GM15510 (cell line): Measurements from ENCODE around the gene BTBD3.

Source experiments
- POLR2A ChIP-seq: IDR thresholded peaks from 3 replicates; pipeline ENCODE4 v1.6.1; 2011; ENCODE audit warnings: borderline replicate concordance; ENCODE audit not compliant: insufficient read length; ENCODE audit errors: extremely low read depth

BTBD3 gene

DNA sequence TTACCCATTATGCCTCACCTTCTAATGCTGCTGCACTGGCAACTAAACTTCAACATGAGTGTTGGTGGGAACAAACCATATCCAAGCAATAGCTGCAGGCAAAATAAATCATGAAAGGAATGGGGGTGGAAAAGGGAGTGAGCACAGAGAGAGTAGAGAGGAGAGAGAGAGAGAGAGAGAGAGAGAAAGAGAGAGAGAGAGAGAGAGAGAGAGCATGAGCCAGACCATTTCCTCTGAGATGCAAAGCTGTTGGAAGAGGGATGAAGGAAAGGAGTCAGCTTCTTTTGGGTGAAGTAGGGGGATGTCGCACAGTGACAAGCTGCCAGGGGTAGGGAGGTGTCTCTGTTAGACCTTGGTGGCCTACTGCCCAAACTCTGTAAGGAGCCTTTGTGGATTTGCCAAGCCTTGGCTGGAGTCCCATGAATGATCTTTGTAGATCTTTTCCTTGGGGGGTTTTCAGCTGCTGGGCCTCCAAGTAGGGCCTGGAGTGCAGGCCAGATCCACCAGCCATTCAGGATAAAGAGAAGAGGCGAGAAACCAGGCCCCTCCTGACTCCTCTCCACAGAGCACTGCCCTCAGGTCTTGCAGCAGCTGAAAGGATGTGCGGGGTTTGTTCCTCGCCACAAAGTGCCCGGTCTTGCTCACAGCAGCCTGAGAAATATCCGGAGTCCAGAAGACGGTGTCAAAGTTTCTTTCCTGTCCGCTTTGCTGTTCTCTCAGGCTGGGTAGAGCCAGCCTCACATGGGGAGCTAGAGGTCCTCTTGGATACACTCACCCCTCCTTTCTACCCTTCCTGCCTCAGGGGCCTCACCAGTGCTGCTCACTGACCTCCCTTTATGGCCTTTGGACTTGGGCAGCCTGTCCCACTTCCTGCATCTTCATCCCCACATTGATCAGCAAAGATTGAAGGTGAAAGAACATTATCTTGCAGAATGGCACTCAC is 17.8 kb downstream of the BTBD3 start:
- no peak for TF ChIP-seq POLR2A

DNA sequence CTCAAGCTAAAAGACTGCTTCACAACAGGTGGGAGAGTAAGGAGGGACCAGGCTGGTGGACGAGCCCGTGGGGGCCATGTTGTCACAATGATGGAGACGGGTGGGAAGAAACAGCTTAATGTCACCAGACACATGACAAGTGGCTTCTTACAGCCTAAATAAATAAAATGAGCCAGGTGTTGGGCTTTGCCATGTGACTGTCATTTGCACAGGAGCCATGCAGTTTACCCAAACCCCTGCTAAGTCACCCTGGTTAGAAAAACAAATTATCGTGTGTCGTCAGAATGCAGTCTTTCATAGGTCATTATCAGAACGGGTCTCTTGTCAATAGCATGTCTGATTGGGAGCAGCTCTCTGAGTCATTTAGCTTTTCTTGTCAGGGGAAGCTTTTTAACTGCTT is 18.5 kb downstream of the BTBD3 start:
- no peak for TF ChIP-seq POLR2A

DNA sequence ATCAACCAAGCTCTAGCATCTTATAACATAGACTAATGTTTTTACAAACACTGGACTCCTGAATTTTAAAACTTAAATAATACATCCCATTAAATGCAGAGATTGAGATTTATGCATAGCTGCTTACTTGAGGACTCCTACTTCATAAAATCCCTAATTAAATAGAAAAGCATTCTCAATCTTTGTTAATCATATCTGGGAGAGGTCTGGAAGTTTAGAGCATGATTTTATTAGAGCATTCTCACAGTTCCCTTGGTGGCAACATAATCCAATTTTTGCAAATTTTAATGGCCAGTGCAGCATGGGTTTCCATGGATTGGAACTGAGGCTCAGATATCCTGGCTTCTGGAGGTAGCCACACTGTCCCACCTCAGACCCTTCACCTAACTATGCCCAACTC is 19.5 kb downstream of the BTBD3 start:
- TF ChIP-seq POLR2A, result no peak

DNA sequence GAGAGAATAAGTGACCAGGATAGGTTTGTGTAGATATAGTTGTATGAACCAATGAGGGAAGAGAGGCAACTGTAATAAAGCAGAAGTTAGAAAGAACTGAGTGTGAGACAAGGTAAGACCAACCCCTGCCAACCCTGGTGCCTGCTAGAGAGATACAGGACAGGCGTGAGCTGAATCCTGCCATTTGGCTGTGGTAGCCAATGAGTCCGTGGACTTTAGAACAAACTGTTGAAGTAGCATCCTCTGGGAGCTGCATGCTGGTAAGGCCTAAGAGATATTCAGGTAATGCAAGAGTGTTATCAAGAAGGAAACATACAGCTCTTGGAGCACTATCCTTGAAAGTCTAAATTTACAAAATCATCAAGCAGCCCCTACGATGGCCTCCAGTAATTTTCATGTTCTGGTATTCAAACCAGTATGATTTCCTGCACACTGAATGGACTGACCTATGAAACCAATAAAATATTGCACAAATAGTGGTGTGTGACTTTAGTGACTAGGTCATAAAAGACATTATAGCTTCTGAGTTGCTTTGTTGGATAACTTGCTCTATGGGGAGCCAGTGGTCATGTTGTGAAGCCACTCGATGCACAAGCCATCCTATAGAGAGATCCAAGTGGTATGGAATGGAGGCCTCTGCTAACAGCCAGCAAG is 24.0 kb downstream of the BTBD3 start:
- no peak for TF ChIP-seq POLR2A

DNA sequence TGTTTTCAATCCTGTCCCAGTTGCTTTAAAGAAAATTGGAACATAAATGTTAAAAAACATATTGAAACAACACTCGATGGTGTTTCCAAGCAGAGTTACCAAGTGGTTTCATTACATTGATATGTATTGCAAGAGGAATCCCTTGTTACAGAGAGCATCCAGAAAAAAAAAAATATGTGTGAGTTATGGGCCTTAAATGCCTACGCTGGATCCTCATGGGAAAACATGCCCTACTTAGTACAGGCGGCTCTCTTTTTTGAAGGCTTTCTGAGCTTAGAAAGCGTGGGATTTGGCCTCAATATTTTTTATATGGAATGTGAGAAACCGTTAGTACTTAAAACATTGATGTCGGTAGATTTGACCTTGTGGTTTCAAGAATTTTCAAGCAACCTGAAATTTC is 26.1 kb downstream of the BTBD3 start:
- TF ChIP-seq POLR2A, result no peak

DNA sequence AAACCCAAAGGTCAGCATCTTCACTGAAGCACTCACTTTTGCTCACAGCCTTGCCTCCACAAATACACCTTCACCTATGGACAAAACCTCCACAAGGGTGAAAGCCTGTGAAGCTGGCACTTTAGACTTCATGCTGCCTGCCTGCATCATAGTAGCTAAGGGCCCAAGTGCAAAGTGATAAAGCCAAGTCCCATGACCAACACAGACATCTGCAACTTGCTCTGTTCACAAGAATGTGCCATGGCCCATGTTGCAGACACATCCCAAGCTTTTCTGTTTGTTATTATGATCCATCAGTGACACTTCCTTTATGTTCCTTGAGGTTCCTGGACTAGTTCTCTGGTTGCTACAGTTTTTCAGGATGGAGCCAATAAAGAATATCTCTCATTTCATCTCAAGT is 31.1 kb downstream of the BTBD3 start:
- TF ChIP-seq POLR2A, result no peak

DNA sequence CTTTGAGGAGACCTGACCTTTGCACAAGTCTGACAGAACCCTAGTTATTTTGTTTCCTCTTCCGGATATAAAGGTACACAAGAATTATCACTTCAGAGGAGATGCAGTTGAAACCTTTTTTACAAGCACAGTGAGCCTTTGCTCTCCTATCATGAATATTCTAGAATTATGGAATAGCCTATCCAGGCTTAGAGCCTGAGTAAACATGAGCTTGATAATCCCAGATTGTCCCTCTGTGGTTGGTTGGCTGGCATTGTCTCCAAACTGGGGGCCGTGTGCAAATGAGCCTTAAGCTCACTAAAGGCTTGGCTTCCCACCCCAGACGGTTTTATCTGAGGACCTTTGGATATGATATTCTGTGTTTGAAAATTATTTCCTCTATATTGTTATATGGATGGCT is 32.0 kb downstream of the BTBD3 start:
- no peak for TF ChIP-seq POLR2A

DNA sequence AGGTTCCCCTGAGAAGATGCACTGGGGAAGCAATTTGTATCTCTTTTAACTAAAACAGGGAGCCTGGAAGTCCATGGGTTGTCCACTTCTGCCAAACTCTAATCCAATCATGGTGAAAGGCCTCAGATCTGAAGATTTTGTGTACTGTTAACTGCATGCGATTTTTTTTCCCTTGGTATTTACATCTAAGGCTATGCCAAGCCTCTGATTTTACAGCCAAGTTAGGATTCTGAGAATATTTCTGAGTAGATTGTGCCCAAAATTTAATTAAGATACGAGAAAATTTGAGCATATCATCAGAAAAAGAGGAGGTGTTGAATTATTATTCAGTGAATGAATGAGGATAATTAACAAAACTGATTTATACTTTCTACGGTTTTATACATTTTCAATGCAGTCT is 34.0 kb downstream of the BTBD3 start:
- TF ChIP-seq POLR2A, result no peak

DNA sequence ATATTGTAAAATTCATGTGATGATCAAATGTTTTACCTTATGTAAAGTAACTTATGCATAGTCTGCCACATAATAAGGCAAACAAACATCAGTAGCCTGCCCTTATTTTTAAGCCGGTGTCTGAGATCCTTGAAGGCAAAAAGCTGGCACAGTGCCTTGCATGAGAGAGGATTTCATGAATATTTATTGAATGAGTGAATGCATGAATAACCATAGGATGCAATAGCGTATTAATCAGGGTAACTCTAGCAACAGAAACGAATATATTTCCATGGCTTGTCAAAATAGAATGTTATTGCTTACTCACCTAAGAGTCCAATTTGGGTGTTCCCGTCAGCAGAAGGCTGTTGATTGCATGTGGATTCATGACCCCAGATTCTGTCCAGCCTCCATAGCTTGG is 34.9 kb downstream of the BTBD3 start:
- TF ChIP-seq POLR2A, result no peak

DNA sequence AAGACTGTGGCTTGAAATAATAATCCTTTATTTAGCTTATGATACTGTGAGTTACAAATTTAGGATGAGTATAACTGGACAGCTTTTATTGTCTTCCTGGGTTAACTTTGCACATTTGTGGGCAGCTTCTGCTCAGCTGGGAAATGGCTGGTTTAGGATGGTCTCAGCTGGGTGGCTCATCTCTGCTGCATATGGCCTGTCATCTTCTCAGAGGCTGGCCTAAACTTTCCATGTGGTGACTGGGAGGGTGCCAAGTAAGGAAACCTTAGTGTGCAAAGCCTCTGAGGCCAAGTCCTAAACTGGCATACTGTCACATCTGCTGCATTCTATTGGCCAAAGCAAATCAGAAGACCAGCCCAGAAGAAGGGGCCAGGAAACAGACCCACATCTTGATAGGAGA is 40.2 kb downstream of the BTBD3 start:
- TF ChIP-seq POLR2A, result no peak

DNA sequence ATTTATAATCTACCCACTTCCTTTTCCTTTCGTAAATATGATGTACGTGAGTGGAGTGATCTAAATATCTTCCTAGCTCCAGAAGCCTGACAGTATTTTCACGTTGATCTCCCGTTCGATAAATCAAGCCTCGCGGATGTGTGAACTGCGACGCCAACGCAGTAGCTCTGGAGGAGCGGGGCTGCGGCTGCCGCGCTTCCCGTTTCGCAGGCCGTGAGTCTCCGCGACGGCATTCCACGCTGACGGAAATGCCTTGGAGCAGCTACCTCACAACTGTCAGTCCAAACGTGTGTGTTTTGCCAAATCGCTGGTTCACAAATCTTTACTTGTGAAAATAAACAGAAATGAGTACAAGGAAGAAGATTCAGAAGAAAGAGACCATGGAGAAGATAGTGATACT is 41.2 kb downstream of the BTBD3 start:
- TF ChIP-seq POLR2A, result no peak

DNA sequence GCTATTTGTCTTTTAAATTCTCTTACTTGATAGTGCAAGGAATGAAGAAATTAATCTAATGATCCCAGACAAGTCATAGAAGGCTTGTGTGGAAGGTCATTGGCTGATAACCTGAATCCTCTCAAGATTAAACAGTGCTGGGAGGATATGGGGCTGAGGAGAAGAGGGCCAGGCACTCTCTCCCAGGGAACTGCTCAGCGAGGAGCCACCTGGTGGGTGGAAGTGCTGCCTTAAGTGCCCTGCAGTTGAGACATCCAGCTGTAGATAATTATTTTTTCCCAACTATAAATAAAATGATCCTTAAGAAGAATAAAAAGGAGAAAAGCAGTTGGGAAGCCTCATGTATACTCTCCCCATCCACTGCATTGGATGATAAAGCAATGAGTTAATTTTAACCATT is 47.9 kb downstream of the BTBD3 start:
- no peak for TF ChIP-seq POLR2A

DNA sequence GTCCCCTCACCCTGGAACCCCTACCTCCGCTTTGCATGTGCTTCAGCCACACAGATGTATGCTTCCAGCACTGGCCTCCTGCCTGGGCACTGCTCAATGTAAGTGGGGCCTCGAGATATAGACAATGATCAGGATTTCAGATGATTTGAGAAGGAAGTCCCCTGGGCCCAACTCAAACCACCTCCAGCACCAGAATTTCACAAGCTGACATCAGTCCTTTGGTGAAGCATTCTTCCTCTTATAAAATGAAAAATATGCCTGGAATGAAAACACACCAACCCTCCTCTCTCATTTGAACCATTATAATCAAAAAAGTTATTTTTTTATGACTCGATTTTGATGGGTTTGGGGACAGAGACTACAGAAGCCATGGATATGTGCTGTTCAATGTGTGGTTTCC is 48.5 kb downstream of the BTBD3 start:
- no peak for TF ChIP-seq POLR2A

DNA sequence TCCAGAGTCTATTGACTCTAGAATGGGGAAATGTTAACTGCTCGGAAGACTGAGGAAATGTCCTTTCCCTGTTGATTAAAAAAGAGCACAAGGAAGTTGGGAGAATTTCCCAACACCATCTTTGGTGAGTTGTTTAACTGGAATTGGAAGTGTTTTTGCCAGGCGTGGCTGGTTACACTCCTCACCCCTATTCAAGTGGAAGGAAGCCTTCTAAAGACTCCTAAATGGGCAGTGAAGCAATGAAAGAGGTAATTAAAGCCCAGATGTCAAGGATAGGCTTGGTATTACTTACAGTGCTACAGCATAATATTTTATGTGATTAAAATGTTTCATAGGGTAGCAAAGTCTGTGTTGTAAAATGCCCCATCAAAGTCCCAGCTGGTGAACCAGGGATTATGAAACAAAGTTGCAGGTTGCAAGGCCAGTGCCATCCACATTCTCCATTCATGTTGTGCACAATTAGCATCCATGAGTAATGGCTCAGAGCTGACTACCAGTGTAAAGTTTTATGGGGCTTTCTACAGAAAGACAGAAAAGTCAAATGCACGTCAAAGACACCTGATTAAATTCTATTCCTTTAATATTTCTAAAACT is 52.6 kb downstream of the BTBD3 start:
- TF ChIP-seq POLR2A, result no peak

DNA sequence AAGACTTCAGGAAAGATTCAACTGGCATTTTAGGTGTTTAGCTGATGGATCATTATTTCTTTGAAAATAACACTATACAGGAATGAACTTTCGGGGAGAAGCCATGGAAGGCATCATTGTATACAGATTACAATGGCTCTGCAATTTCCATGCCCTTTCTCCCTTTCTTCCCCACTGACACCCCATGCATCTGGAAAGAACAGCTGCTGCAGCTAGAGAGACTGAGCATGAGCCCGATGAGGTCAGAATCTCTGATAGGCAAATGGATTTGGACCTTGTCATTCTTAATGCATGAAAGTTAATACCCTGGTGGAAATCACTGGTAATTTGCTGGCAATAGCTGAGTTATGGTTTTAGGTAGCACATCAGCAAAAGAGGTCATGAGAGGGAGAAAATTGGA is 54.8 kb downstream of the BTBD3 start:
- no peak for TF ChIP-seq POLR2A
